ENCODE results near the gene FLOT1. TPM values are rescaled to one million over a fixed set of nuclear protein-coding genes. Genes with fewer than 3 reads are reported as not detected.

The FLOT1 gene
- total and polyA plus RNA-seq, 2 of the 13 experiments (the other 11 are each of a cell fraction or from before 2014, with no cell fraction given) = 82.3 to 130 TPM

- no peak for TF ChIP-seq MLXIP (CRISPR knock-in tag; IDR thresholded peaks at IDR 0.05; ENCODE audit: borderline replicate concordance)
- TF ChIP-seq ZNF766 (CRISPR knock-in tag; IDR thresholded peaks at IDR 0.05; ENCODE audit: borderline replicate concordance) = no peak
- TF ChIP-seq ZMYM2 (CRISPR knock-in tag; IDR thresholded peaks at IDR 0.05) = 0 out of 2 replicates have a peak, but pooled peaks have one; percentile 51
- TF ChIP-seq ZUFSP (CRISPR knock-in tag; IDR thresholded peaks at IDR 0.05; ENCODE audit: borderline replicate concordance) = no peak
- TF ChIP-seq ZSCAN5A (CRISPR knock-in tag; IDR thresholded peaks at IDR 0.05; ENCODE audit: borderline replicate concordance) = no peak
- TF ChIP-seq FOXO4 (CRISPR knock-in tag; conservative IDR thresholded peaks at IDR 0.05) = no peak
- TF ChIP-seq ZNF704 (CRISPR knock-in tag; IDR thresholded peaks at IDR 0.05; ENCODE audit: borderline replicate concordance) = no peak
- TF ChIP-seq MXD3 (CRISPR knock-in tag; IDR thresholded peaks at IDR 0.05) = no peak; the same call in 1 of the 2 replicates
- no peak for TF ChIP-seq NR3C1 (CRISPR knock-in tag; IDR thresholded peaks at IDR 0.05)
- TF ChIP-seq ZBTB26 (CRISPR knock-in tag; IDR thresholded peaks at IDR 0.05; ENCODE audit: borderline replicate concordance) = 0 out of 2 replicates have a peak, but pooled peaks have one; percentile 25
- TF ChIP-seq MTA3 (CRISPR knock-in tag; IDR thresholded peaks at IDR 0.05) = no peak
- no peak for TF ChIP-seq SMAD1 (CRISPR knock-in tag; IDR thresholded peaks at IDR 0.05; ENCODE audit: borderline replicate concordance, low read depth)
- no peak for TF ChIP-seq MTF2 (CRISPR knock-in tag; IDR thresholded peaks at IDR 0.05; ENCODE audit: borderline replicate concordance)
- no peak for TF ChIP-seq IRX3 (CRISPR knock-in tag; IDR thresholded peaks at IDR 0.05; ENCODE audit: borderline replicate concordance, low read depth)
- TF ChIP-seq FIP1L1 (IDR thresholded peaks at IDR 0.05; ENCODE audit: borderline replicate concordance, insufficient read depth, low read depth, low read length) = peak; percentile 59; the same call in 1 of the 2 replicates
Observed at GRCh38 chr6:30686908-30687658, 55.4 kb downstream of the FLOT1 start (continued).
